CD4-positive, alpha-beta T cell (primary cell): Measurements from ENCODE around the gene WIZ. TPM values are rescaled to one million over a fixed set of nuclear protein-coding genes. Genes with fewer than 3 reads are reported as not detected.

Source experiments
- ATAC-seq: fragments of 200-7000 bp; cut with Tn5 transposase; one replicate; pipeline ENCODE4 v1.10.0; 2022; ENCODE audit warnings: mild to moderate bottlenecking; ENCODE audit not compliant: poor library complexity
- CTCF ChIA-PET: fragments of 350-600 bp; sonication (Branson Sonifier 250); formaldehyde crosslinking; loops from one replicate; lab custom pipeline; 2021; ENCODE audit warnings: antibody characterized with exemption, inconsistent platforms; lab: Charles Lee
- POLR2A ChIA-PET: fragments of 350-600 bp; sonication (Branson Sonifier 250); formaldehyde crosslinking; loops from one replicate; lab custom pipeline; 2021; ENCODE audit warnings: antibody characterized with exemption, inconsistent platforms; lab: Charles Lee
- DNase-seq, 14 experiments: peaks; one replicate each; pipeline ENCODE4 v3.0.0-alpha.2; 2013 to 2020; ENCODE audit warnings: mixed read lengths in 2 of 14
- H3K27ac ChIP-seq, 2 donors: one replicate each; pipeline versions ENCODE4 v1.5.1 to v1.7.0; 2013; ENCODE audit warnings: low read length in 2 of 2, low read depth in 1 of 2, mild to moderate bottlenecking in 1 of 2
- H3K27me3 ChIP-seq, 2 experiments: 1 replicate in 1 of 2; 2 replicates in 1 of 2; pipeline versions ENCODE4 v1.6.1 to v1.7.0; 2013; ENCODE audit warnings: low read length in 2 of 2, control low read depth in 1 of 2, mild to moderate bottlenecking in 1 of 2, moderate library complexity in 1 of 2; ENCODE audit not compliant: insufficient read depth in 2 of 2, control insufficient read depth in 1 of 2
- H3K36me3 ChIP-seq: one replicate; pipeline ENCODE4 v1.6.1; 2013; ENCODE audit warnings: low read length, control low read depth; ENCODE audit not compliant: insufficient read depth
- H3K4me1 ChIP-seq: one replicate; pipeline ENCODE4 v1.6.1; 2013; ENCODE audit warnings: low read length, control low read depth; ENCODE audit not compliant: insufficient read depth
- H3K4me3 ChIP-seq: one replicate; pipeline ENCODE4 v1.5.1; 2013; ENCODE audit warnings: mild to moderate bottlenecking, low read length, moderate library complexity
- H3K9me3 ChIP-seq, 2 experiments: 1 replicate in 1 of 2; 2 replicates in 1 of 2; pipeline versions ENCODE4 v1.6.1 to v1.7.0; 2013; ENCODE audit warnings: low read length in 2 of 2, mild to moderate bottlenecking in 2 of 2, control low read depth in 1 of 2, moderate library complexity in 1 of 2; ENCODE audit not compliant: control insufficient read depth in 1 of 2, insufficient read depth in 1 of 2
- H3K27ac Mint-ChIP-seq: one replicate; pipeline ENCODE4 v1.8.0; 2020; ENCODE audit warnings: mixed read lengths
- H3K27me3 Mint-ChIP-seq: one replicate; pipeline ENCODE4 v1.8.0; 2021; ENCODE audit warnings: mixed read lengths
- H3K36me3 Mint-ChIP-seq: one replicate; pipeline ENCODE4 v1.8.0; 2021; ENCODE audit warnings: low read depth, mixed read lengths
- H3K4me1 Mint-ChIP-seq: one replicate; pipeline ENCODE4 v1.8.0; 2021; ENCODE audit warnings: low read depth, mixed read lengths
- H3K4me3 Mint-ChIP-seq: one replicate; pipeline ENCODE4 v1.8.0; 2020; ENCODE audit warnings: mild to moderate bottlenecking, mixed read lengths
- H3K9me3 Mint-ChIP-seq: one replicate; pipeline ENCODE4 v1.8.0; 2020; ENCODE audit warnings: mixed read lengths
- CTCF ChIP-seq: fragments of 200-600 bp; IDR thresholded peaks from one replicate; pipeline ENCODE4 v1.8.0; 2022; ENCODE audit warnings: antibody characterized with exemption, mild to moderate bottlenecking
- intact Hi-C, 2 experiments: fragments of 100-400 bp; cut with DNase I in 1 of 2; cut with micrococcal nuclease in 1 of 2; formaldehyde crosslinking; loops; one replicate each; pipeline versions ENCODE4 v1.15.1 to v1.9.0; 2023 to 2025; cut with DNase I, micrococcal nuclease
- total RNA-seq, 174 experiments: library from RNA in 2 of 174; stranded (reverse) in 2 of 174; gene quantifications; one replicate each; pipeline ENCODE4 v1.2.3 and lab custom pipeline; 2021 to 2026

The WIZ gene
- total RNA-seq, 2 experiments from 2014 or later = 12.9 to 14.3 TPM

- no peaks in the 10 kb centered on the region for H3K27me3 Mint-ChIP-seq
- DNase-seq (peak in 2 of 14 experiments; percentile 46 to 58), ATAC-seq (no peak)
- H3K9me3 Mint-ChIP-seq = no peaks in the 10 kb centered on the region
- Histone ChIP-seq H3K27ac (no peak overlapping the region), H3K27me3 (no peaks in the 10 kb centered on the region), H3K36me3 (peaks cover 60% of the 10 kb centered on the region), H3K4me3 (no peak overlapping the region), H3K9me3 (no peaks in the 10 kb centered on the region), H3K4me1 (peaks cover 40% of the 10 kb centered on the region)
- no peak overlapping the region for H3K4me3 Mint-ChIP-seq
- no peak overlapping the region for H3K27ac Mint-ChIP-seq
- TF ChIP-seq CTCF = no peak
- CTCF ChIA-PET = interaction anchor here (2.2 to 2.5 kb wide), 2 partner anchors 33 to 103 kb away, joined by 11 to 12 read pairs; partner anchors contain the start of gene AKAP8L
- POLR2A ChIA-PET = interaction anchor here (0.9 to 4.1 kb wide), 7 partner anchors 8 to 98 kb away, joined by 3 to 14 read pairs (median 5); partner anchors contain the start of genes AKAP8L and RASAL3
- peaks cover 36% of the 10 kb centered on the region for H3K4me1 Mint-ChIP-seq
- peaks cover 59% of the 10 kb centered on the region for H3K36me3 Mint-ChIP-seq
- intact Hi-C loops = loop anchor here in 1 of 2 experiments (5.0 kb wide), 1 partner anchor 35 kb away; the partner anchor contains the start of gene AKAP8L
Measured at GRCh38 chr19:15452111-15453047, 2.6 kb upstream of the WIZ start.

GRCh38 chr19:15450528-15450890 is 753 bp upstream of the WIZ start:
- Histone ChIP-seq H3K4me1 (peaks cover 30% of the 10 kb centered on the region), H3K36me3 (peaks cover 45% of the 10 kb centered on the region), H3K27me3 (no peaks in the 10 kb centered on the region), H3K9me3 (no peaks in the 10 kb centered on the region), H3K27ac (peak overlapping the region in 1 of 2 donors; percentile 79), H3K4me3 (no peak overlapping the region)
- peaks cover 36% of the 10 kb centered on the region for H3K4me1 Mint-ChIP-seq
- no peak for TF ChIP-seq CTCF
- CTCF ChIA-PET = interaction anchor here (2.2 to 2.5 kb wide), 2 partner anchors 31 to 105 kb away, joined by 11 to 12 read pairs; partner anchors contain the start of gene AKAP8L
- no peaks in the 10 kb centered on the region for H3K27me3 Mint-ChIP-seq
- no peak for DNase-seq
- peak overlapping the region; percentile 92 for H3K4me3 Mint-ChIP-seq
- no peaks in the 10 kb centered on the region for H3K9me3 Mint-ChIP-seq
- peaks cover 48% of the 10 kb centered on the region for H3K36me3 Mint-ChIP-seq
- intact Hi-C loops = loop anchor here (2.0 to 5.0 kb wide), 2 partner anchors 16 to 33 kb away; partner anchors contain the start of gene AKAP8L (in 1 of the 2)
- ATAC-seq = no peak
- H3K27ac Mint-ChIP-seq = peak overlapping the region; percentile 81
- POLR2A ChIA-PET = interaction anchor here (0.5 to 4.1 kb wide), 5 partner anchors 9 to 51 kb away, joined by 3 to 14 read pairs (median 4); partner anchors contain the start of gene AKAP8L

GRCh38 chr19:15448778-15449619 is 757 bp downstream of the WIZ start:
- TF ChIP-seq CTCF = no peak
- Mint-ChIP-seq H3K4me1 (peaks cover 28% of the 10 kb centered on the region), H3K9me3 (no peaks in the 10 kb centered on the region), H3K27me3 (no peaks in the 10 kb centered on the region), H3K36me3 (peaks cover 33% of the 10 kb centered on the region), H3K4me3 (peak overlapping the region; percentile 76), H3K27ac (peak overlapping the region; percentile 57)
- Histone ChIP-seq H3K27ac (no peak overlapping the region), H3K27me3 (no peaks in the 10 kb centered on the region), H3K36me3 (peaks cover 30% of the 10 kb centered on the region), H3K9me3 (no peaks in the 10 kb centered on the region), H3K4me3 (peak overlapping the region; percentile 47), H3K4me1 (peaks cover 23% of the 10 kb centered on the region)
- CTCF ChIA-PET = no interaction called here
- DNase-seq (peak in 1 of 14 experiments; percentile 24), ATAC-seq (no peak)
- POLR2A ChIA-PET = interaction anchor here (1.2 to 4.1 kb wide), 7 partner anchors 15 to 70 kb away, joined by 3 to 14 read pairs (median 5); partner anchors contain the start of genes AKAP8 and AKAP8L
- intact Hi-C loops = loop anchor here in 1 of 2 experiments (1.0 to 10.0 kb wide), 2 partner anchors 17 to 736 kb away; partner anchors contain the start of gene FAM32A
